Measurements from ENCODE around the gene MID1.
"Not testable (repeated sequence)": the region's sequence is repeated elsewhere in the genome, so short reads cannot be mapped to it uniquely, and the experiment has no call there.

Gene MID1

GRCh38 chrX:10600479-10600878, 19.9 kb downstream of the MID1 start:
- in situ Hi-C loops (cut with MboI; ENCODE audit: low pct_unique_long_range_greater_than_20kb, low sequenced_read_pairs, unreplicated experiment): loop anchor here (25.0 kb wide), 1 partner anchor 413 kb away; no protein-coding TSS in a partner anchor
- no peak for TF ChIP-seq CTCF (IDR thresholded peaks at IDR 0.05; ENCODE audit: extremely low read depth, insufficient read depth, missing control alignments)
- DNase-seq (ENCODE audit: low spot score): no peak

- DNase-seq (ENCODE audit: low spot score): no peak
- no peak for TF ChIP-seq CTCF (IDR thresholded peaks at IDR 0.05; ENCODE audit: extremely low read depth, insufficient read depth, missing control alignments)
- in situ Hi-C loops (cut with MboI; ENCODE audit: low pct_unique_long_range_greater_than_20kb, low sequenced_read_pairs, unreplicated experiment): no loop called here
Observed at GRCh38 chrX:10598540-10598939, 21.8 kb downstream of the MID1 start.

- no peak for DNase-seq (ENCODE audit: low spot score)
Observed at GRCh38 chrX:10597871-10598270, 22.5 kb downstream of the MID1 start.

DNA sequence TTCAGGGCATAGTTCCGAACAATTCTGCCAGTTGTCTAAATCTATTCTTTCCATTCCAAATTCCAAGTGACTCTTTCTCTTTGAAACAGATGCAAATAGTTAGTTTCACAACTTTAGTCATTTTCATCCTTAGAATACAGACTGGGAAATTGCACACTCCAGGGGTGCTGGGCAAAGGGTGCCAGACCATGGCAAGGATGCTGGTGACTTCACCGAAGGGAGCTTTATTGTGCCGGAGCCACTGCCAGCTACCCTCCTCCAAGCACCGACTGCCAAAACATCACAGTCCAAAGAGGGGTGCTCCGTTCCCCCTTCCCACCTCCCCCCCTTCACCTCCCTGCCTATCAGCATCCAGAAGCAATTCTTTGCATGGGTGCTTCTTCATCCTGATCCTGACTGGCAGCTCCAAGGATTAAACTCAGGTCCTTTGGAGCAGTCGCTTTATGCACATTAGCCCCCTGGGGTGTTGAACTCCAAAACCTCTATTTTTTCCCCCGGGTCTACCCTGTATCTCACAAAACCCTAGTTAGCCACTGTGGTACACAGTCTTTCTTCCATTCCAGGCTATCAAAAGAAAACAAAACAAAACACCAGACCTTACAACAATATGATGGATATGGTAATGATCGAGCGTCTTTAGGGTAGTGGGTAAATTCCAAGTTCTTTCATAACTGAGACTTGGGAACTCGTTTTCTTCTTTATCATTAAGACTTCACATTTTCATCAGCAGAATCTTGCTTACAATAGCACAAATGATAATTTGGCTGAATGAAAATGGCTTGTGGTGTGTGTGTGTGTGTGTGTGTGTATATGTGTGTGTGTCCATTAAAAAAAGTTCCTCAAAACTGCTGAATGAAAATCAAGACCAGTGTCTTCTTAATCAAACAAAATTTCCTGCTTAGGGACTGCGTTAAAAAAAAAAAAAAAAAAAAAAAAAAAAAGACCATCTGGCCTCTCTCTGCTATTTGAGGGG, 28.7 kb downstream of the MID1 start:
- no peak for DNase-seq (ENCODE audit: low spot score)
- TF ChIP-seq CTCF (IDR thresholded peaks at IDR 0.05; ENCODE audit: extremely low read depth, insufficient read depth, missing control alignments): no peak
- in situ Hi-C loops (cut with MboI; ENCODE audit: low pct_unique_long_range_greater_than_20kb, low sequenced_read_pairs, unreplicated experiment): no loop called here

More at GRCh38 chrX:10597871-10598270, 22.5 kb downstream of the MID1 start:
- in situ Hi-C loops (cut with MboI; ENCODE audit: low pct_unique_long_range_greater_than_20kb, low sequenced_read_pairs, unreplicated experiment): no loop called here
- peak; percentile 57 for TF ChIP-seq CTCF (IDR thresholded peaks at IDR 0.05; ENCODE audit: extremely low read depth, insufficient read depth, missing control alignments)

- in situ Hi-C loops (cut with MboI; ENCODE audit: low pct_unique_long_range_greater_than_20kb, low sequenced_read_pairs, unreplicated experiment); DNase-seq (ENCODE audit: low spot score): not testable (repeated sequence)
Observed at GRCh38 chrX:10589787-10590186, 30.6 kb downstream of the MID1 start.

GRCh38 chrX:10589098-10589497, 31.3 kb downstream of the MID1 start:
- TF ChIP-seq CTCF (IDR thresholded peaks at IDR 0.05; ENCODE audit: extremely low read depth, insufficient read depth, missing control alignments): no peak
- DNase-seq (ENCODE audit: low spot score): no peak
- in situ Hi-C loops (cut with MboI; ENCODE audit: low pct_unique_long_range_greater_than_20kb, low sequenced_read_pairs, unreplicated experiment): no loop called here

DNA sequence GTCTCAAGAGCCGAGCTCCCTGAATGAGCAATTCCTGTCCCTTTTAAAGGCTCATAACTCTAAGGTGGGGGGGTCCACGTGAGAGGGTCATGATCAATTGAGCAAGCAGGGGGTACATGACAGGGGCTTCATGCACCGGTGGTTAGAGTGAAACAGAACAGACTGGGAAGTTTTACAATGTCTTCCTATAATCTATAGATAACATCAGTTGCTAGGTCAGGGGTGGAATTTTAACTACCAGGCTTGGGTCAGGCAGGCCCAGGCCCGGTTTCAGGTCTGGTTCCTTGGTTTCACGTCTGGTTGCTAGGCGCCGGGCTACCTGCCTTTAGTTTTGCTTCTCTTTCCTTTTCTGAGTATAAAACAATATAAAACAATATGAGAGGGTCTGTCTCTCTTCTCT, 35.5 kb downstream of the MID1 start:
- in situ Hi-C loops (cut with MboI; ENCODE audit: low pct_unique_long_range_greater_than_20kb, low sequenced_read_pairs, unreplicated experiment); DNase-seq (ENCODE audit: low spot score): not testable (repeated sequence)

Measured in GM13977 (cell line).